Testis (tissue), 2 donors: Measurements from ENCODE around the gene ADAMTS7.
"Not testable (repeated sequence)": the region's sequence is repeated elsewhere in the genome, so short reads cannot be mapped to it uniquely, and the experiment has no call there.

Experiments
- POLR2A ChIP-seq: fragments of 450-650 bp; IDR thresholded peaks from one replicate; pipeline ENCODE4 v1.6.1; 2017; ENCODE audit warnings: antibody characterized with exemption, mild to moderate bottlenecking, moderate library complexity
- TF ChIP-seq, protein P1 (sequence below), 3 experiments: fragments of 450-650 bp in 2 of 3; fragments of 200-600 bp in 1 of 3; sonication (generic) in 1 of 3; IDR thresholded peaks; one replicate each; pipeline ENCODE4 v1.5.1; 2016 to 2019; ENCODE audit warnings: antibody characterized with exemption in 3 of 3, mild to moderate bottlenecking in 2 of 3, moderate library complexity in 1 of 3

DNA sequence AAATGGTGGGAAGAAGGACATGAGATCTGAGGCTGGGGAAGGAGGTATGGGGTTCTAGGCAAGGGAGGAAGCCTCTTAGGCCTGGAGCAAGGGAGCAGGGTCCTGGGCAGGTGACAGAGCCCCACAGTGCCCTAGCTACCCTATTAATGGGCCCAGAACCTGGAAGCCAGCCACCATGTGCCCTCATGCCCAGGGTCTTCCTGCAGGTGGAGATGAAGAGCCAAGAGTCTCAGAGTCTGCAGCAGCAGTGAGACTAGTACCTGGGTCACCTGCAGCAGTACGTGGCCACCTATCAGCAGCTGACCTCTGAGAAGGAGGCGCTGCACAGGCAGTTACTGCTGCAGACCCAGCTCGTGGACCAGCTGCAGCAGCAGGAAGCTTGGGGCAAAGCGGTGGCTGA is 75.0 kb downstream of the ADAMTS7 start:
- TF ChIP-seq, protein P1, sequence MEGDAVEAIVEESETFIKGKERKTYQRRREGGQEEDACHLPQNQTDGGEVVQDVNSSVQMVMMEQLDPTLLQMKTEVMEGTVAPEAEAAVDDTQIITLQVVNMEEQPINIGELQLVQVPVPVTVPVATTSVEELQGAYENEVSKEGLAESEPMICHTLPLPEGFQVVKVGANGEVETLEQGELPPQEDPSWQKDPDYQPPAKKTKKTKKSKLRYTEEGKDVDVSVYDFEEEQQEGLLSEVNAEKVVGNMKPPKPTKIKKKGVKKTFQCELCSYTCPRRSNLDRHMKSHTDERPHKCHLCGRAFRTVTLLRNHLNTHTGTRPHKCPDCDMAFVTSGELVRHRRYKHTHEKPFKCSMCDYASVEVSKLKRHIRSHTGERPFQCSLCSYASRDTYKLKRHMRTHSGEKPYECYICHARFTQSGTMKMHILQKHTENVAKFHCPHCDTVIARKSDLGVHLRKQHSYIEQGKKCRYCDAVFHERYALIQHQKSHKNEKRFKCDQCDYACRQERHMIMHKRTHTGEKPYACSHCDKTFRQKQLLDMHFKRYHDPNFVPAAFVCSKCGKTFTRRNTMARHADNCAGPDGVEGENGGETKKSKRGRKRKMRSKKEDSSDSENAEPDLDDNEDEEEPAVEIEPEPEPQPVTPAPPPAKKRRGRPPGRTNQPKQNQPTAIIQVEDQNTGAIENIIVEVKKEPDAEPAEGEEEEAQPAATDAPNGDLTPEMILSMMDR (IDR thresholded peaks at IDR 0.05), result not testable (repeated sequence)
- not testable (repeated sequence) for TF ChIP-seq POLR2A
